Measurements from ENCODE around the gene MMEL1.
"Not testable (repeated sequence)": the region's sequence is repeated elsewhere in the genome, so short reads cannot be mapped to it uniquely, and the experiment has no call there.

The MMEL1 gene

DNA sequence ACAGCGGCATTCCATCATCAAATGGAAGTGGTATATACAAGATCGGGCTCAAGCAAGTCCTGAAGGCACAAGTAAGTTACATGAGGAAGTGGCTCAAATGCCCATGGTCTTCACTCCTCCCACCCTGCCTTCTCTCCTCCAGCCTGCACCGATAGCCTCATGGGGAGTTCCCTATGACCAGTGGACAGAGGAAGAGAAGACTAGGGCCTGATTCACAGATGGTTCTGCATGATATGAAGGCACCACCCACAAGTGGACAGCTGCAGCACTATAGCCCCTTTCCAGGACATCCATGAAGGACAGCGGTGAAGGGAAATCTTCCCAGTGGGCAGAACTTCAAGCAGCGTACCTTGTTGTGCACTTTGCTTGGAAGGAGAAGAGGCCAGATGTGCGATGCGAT, 7.1 kb downstream of the MMEL1 start:
- DNase-seq = not testable (repeated sequence)

DNA sequence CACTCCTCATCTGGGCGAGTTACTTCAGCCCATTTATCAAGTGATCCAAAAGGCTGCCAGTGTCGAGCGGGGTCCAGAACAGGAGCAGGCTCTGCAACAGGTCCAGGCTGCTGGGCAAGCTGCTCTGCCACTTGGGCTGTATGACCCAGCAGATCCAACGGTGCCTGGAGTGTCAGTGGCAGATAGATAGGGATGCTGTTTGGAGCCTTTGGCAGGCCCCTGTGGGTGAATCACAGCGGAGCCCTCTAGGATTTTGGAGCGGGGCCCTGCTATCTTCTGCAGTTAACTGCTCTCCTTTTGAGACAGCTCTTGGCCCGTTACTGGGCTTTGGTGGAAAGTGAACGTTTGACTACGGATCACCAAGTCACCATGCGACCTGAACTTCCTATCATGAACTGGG, 7.5 kb downstream of the MMEL1 start:
- DNase-seq = no peak

DNA sequence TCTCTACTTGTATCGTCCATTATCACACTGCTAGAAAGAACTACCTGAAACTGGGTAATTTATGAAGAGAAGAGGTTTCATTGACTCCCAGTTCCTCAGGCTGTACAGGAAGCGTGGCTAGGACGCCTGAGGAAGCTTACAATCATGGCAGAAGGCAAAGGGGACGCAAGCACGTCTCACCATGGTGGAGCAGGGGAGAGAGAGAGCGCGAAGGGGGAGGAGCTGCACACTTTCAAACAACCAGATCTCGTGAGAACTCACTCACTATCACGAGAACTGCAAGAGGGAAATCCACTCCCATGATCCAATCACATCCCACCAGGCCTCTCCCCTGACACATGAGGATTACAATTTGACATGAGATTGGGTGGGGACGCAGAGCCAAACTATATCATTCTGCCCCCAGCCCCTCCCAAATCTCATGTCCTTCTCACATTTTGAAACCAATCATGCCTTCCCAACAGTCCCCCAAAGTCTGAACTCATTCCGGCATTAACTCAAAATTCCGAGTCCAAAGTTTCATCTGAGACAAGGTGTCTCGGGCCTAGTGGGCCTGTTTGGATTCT, 8.0 kb downstream of the MMEL1 start:
- no peak for DNase-seq

DNA sequence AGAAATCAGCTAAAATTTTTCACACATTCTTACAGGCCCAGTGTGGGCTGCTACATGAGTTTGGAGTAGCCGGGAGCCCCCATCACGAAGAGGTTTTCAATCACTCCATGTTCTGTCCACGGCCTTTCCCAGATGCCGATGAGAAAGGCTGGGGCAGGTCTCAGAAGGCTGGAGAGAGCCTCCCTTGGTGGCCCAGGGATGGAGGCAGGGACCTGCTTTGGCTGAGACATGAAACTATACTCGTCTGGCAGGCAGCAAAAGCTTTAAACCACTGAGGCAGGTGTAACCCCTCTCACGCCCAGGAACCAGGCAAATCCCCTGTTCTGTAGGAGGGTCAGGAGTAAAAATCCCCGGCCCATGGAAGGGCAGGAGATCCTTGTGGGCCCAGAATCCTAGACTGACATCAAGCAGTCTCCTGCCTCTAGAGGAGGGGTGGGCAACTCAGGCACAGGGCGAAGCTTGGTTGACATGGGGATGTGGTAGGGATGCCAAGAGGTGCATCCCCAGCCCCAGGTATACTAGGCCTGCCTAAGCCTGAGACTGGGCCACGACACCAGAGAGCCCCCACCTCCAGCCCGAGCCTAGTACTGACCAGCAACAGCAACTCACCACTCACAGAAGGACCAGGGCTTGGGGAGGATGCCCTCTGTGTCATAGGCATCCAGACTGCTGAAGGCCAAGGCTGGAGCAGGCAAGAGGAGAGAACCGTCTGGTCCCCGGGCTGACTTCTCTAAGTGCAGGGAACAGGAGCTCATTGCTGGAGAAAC, 9.1 kb downstream of the MMEL1 start:
- DNase-seq = no peak

DNA sequence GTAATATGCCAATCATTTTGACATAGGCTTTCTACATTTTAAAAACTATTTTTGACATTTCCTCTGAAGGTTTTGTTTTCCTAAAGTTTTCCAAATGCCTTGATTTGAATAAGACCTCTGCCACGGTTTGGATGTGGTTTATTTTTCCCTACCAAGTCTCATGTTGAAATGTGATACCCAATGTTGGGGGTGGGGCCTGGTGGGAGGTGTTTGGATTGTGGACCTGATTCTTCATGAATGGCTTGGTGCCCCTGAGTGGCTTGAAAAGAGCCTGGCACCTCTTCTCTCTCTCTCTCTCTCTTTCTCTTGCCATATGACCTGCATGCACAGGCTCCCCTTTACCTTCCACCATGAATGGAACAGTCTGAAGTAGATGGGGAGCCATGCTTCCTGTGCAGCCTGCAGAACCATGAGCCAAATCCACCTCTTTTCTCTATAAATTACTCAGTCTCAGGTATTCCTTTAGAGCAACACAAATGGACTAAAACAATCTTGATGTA, 14.8 kb downstream of the MMEL1 start:
- DNase-seq = no peak

DNA sequence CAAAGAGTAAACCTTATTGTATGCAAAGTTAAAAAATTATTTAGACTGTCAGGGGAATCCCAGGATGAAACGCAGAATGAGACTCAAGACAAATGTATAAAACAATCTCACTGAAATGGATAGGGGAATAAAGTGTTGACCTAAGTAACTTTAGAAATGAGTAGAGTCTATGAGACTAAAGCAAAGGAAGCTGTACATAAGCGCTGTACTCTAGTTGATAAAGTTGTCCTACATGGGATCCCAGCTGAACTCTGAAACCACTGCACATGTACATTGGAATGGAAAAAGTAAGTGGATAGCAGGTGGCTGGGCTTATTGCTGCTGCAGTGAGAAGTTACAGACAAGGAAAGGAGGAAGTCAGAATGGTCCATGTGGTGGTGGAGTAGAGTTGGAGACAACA, 18.7 kb downstream of the MMEL1 start:
- DNase-seq = no peak

DNA sequence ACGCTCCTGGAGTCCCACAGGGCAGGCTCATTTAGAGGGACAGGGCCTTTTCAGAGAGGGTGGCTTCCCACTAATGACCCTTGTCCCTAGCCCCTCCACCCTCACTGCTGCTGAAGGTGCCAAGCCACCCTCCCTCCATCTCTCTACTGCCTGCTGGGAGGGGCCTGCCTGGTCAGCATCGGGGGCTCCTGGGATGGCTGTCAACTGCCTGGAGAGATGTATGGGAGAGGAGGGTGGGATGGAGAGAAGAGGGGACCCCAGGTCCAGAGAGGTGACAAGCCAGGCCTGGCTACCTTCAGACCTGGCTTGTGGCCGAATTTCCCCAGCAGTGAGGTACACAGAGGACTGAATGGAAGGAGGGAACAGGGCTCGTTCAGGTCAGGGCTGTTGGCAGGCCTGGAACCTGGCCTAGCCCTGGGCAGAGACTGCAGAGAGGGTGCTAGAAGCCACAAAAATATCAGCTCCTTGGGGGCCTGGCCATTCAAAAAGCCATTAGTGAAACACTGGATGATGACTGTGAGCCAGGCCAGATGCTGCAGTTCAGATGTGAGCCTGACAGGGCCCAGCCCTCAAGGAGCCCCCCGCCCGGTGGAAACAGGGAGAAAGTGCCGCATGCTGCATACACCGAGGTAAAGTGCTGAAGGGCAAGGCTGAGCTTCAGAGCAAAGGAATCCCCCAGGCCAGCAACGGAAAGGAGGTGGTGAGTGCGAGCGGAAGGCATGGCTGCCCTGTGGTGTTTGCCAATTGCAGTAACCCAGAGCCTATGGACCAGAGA, 20.0 kb downstream of the MMEL1 start:
- no peak for DNase-seq

DNA sequence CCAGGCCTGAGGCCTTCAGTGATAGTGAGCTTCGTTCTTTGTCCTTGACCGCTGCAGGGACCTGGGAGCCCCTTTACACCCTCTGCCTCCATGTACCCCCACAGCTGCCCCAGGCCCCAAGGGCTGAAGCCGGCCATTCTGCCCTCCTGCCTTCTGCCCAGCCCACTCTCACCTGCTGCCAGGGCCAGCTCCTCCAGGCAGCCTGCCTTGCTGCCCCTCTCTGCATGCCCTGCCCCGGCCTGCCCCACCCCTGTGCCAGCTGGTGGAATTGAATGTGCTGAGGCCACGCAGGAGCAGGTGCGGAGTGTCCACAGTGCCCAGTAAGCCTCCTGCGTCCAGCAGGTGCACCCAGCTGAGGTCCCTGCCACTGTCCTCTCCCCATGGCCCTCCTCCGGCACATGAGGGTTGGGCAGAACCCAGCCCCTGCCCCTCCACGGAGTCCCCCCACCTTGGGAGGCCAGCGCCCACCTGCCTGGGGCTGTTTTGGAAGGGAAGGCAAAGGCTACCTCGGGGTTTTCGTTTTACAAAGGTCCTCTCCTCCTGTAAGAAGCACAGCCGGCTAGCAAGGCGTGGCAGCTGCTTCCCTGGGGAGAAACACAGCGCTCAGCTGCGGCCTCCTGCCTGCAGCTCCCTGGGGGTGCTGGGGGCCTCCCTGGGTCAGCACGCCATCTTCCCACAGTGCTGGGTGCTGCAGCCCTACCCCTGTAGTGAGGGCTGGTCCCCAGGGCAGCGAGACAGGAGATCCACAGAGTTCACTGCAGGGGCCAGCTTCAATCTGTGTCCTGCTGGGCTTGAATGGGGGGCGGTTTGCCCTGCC, 21.0 kb downstream of the MMEL1 start:
- no peak for DNase-seq

DNA sequence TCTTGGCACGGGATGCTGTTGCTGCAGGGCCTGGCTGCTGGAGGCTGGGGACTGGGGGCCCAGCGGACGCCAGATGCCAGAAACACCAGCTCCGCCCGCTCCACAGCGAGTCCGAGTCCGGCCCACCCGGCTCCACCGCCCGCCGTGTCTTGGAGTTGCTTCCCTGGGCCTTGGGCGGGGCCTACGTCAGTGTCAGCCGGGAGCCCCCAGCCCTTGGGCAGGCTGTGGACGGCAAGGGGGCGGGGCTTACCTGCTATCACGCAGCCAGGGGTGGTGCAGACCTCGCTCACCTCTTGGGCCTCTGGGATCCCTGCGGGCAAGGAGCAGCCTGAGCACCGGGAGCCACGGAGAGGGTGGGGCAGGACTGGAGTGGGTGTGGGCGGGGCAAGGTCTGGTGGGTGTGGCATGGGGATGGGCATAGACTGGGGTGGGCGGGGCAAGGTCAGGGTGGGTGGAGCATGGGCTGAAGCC, 21.8 kb downstream of the MMEL1 start:
- no peak for DNase-seq

DNA sequence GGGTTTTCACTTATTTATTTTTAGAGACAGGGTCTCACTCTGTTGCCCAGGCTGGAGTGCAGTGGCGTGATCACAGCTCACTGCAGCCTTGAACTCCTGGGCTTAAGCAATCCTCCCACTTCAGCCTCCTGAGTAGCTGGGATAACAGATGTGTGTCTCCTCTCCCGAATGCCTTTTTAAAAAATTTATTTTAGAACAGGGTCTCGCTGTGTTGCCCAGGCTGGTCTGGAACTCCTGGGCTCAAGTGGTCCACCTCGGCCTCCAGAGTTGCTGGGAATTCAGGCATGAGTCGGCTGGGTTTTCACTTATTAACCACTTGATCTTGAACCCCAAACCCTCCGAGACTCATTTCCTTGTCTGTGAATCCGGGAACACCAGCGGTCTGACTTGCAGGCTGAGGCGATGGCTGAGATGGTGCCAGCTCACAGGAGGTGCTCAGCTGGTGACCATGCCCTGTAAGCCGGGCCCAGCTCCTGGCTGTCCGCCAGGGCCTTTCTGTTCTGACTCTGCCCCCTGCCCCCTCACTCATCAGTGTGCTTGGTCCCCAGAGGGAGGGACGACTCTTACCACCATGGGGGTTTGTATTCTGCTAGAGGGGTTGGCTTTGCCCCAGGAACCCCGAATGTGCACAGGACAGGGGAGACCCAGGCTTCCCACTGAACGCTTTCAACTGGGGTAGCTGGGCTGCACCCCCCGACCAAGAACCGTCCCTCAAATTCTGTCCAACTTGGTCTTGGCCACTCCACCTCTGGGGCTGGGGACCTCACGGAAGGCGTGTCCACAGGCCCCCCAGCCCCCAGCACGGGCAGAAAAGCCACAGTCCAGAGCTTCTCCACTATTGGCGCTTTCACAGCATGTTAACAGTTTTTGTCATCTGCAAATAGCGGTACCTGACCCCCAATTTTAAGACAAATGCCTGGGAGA, 22.5 kb downstream of the MMEL1 start:
- DNase-seq = no peak

DNA sequence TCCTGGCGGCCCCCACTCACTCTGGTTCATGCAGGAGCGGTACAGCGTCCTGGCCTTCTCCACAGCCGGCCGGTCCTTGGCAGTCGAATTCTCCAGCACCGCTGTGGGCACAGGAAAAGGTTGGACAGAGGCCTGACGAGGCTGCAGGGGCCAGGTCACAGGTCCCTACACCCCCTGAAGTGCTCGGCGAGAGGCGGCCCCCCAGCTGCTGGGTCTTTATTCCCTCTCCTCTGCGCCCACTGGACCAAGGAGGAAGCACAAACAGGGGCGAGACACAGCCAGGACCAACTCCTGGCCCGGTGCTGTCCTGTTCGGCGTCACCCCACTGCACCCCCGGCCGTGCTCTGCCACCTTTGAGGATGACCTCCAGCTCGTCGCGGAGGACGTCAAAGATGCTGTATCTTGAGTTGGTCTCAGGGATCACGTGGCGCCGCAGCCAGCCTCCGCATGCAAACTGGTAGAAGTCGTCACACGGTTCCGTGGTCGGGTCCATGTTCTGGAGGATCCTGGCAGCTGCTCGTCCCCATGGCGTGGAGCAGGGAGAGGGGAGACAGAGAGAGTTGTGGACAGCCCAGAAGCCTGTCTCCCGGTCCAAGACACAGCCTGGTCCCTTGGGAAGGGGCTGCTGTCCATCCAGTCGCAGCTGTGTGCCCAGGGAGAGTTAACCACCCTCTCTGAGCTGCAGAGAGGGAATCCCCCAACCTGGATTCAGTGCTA, 23.3 kb downstream of the MMEL1 start:
- no peak for DNase-seq

DNA sequence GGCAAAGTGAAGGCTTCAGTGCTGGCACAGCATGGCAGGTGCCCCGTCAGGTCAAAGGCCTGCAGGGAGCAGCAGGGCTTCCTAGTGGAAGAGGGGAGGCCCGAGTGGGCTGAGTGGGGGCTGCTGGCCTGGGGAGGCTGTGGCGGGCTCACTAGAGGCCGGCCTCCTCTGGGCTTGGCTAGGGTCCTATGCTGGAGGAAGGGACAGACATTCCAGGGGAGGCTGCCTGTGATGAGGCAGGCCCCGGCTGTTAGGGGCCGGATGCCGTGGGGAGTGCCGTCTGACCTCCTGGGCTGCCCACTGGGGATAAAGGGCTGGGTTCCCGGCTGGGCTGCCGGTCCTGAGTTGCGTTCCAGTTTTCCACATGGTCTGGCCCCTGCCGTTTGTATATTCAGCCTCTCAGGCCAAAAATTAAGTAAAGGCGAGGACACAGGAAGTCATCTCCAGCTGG, 25.1 kb downstream of the MMEL1 start:
- DNase-seq = no peak

DNA sequence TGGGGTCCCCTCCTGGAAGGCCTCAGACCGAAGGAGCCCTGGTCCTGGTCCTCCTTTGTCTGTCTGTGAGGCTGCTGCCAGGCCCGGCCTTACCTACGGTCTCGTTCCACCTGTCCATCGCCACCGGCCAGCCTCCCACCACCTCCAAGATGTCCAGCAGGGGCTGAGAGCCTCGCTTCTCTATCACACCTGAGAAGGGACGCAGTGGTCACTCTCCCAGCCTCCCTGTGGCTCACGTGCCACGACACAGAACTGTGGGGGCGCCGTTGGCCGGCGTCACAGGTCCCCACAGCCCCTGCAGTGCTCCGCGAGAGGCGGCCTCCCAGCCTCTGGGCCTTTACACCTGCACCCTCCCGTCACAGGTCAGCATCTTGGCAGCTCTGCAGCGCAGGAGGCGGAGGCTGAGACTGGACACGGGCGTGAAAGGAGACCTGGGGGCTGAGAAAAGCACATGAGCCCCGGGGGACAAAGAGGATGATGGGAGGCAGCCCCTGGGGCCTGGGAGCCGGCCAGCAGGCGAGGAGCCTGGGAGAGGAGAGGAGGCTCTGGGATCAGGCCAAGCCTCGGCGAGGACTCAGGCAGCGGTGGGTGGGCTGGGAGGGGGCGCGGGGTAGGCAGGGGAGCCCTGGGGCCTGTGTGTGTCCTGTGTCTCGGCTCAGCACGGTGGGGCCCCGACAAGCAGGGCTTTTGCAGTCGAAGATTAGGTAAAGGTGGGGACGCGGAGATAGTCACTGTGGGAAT, 25.8 kb downstream of the MMEL1 start:
- no peak for DNase-seq

DNA sequence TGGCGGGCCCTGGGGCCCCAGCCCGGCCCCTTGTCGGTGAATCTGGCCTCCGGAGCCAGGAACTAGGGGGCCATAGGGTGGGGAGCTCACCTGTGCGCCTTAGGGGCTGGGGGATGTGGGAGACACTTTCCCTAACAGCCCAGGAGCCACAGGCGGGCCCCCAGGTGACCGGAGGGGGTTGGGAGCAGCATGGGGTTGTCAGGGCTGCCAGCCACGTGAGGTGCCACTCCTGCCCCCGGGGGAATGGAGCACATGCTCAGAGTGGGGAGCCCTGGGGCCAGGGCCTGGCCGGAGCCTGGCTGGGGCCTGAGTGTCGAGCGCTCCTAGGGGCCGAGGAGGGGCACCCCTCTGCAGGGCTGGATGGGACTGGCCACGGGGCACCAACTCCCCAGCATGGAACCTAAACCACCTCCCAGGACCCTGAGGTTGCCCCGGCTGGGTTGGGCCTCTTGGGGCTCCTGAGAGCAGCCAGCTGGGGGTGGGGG, 26.4 kb downstream of the MMEL1 start:
- DNase-seq = no peak

DNA sequence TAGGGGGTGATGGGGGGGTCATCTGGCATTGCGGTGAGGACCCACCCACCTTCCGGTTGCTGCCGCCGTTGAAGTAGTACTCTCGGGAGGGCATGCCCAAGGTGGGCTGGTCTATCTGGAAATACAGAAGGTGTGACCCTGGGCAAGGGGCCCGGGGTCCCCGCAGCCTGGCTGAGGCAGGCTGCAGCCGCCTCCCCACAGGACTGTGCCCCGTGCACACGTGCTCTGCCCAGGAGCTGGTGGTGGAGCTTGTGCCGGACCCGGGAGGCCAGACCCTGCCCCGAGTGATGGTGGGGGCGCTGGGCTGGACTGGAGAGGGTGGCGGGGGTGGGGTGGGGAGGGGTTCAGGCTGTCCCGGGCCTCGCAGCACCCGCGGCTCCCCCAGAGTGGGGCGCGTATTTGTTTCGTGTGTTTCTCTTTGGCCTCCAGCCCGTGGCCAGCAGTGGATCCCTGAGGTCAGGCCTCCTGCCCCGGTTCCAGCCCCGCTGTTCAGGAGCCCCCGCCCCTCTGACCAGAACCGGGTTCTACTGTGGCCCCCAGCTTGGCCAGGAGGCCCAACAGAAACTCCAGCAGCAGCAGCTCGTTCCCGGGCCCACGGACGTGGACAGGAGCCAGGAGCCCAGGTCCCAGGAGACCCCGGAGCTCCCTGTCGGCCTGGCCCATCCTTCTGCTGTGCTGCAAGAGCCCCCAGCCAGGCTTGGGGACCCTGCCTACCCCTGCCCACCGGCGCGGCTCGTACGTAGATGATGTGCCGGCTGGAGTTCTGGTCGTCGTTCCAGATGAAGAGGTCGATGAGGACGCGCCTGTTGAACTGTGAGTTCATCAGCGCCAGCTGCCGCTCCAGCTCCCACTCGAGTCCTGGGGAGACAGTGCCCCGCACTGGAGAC, 27.1 kb downstream of the MMEL1 start:
- no peak for DNase-seq

DNA sequence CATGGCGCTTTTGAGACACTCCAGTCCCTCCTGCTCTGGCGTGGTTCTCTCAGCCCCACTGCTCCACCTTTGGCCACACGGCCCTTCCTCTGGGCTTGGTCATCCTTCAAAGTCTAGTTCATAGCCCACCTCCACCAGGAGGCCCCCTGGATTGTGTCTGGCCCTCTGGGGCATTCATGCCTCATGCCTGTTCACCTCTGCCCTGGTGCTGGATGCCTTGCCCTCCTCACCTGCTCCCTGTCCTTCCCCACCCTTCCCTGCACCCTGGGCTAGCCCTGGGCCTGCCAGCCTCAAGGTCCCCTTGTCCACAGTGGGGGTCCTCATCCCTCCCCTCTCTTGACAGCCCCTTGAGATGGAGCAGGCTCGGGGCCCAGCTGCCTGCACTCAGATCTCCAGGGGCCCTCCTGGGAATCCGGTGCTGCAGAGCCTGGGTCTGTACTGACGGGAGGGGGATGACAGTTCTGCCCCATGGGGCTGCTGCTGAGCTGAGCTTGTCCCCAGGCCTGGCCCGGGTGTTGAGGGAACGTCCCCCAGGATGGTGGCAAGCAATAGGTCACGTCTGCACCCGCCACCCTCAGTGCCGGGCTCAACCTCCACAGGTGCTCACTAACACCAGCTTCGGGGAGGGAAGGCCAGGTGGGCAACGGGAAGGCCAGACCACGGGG, 27.8 kb downstream of the MMEL1 start:
- no peak for DNase-seq

DNA sequence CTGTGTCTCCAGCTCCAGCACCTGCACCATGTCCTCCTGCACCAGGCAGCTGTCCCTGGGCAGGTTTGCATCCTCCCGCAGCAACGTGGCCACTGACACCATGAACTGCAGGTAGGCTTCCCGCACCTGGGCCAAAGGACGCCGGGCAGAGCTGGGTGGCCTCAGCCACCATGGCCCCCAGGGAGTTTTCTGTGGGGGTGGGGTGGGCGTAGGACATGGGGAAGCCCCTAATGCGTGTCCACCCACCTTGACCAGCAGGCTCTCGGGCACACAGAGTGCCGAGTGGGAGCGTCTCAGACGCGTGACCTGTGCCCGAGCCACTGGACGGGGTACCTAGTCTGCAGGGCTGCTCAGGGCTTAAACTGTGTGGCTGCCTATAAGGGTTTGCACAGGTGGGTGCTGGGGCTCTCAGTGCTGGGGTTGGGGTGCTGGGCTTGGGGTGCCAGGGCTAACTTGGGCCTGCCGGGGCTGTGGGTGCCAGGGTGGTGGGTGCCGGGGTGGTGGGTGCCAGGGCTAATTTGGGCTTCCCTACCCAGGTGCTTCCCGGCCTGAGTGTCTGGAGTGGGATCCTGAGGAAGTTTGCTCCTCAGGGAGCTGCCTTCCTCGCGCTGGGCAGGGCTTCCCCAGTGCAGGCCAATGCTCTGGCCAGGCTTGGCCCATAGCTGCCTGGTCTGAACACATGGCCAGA, 28.5 kb downstream of the MMEL1 start:
- no peak for DNase-seq

Measured in cerebellar nuclear complex (tissue), 1 donor.